HepG2 (cell line): Measurements from ENCODE around the gene TPGS1. TPM values are rescaled to one million over a fixed set of nuclear protein-coding genes. Genes with fewer than 3 reads are reported as not detected.
A peak's percentile ranks its signal among the peaks of the same experiment; 100 is the strongest.

ENCODE experiments used
- ADNP ChIP-seq: sonication (generic); formaldehyde crosslinking; IDR thresholded peaks from 2 replicates; pipeline ENCODE4 v1.4.0; 2020; ENCODE audit warnings: missing genetic modification reagents
- AKNA ChIP-seq: sonication (generic); formaldehyde crosslinking; IDR thresholded peaks from 2 replicates; pipeline ENCODE4 v1.4.0; 2020; ENCODE audit warnings: missing genetic modification reagents, borderline replicate concordance
- ASH2L ChIP-seq: fragments of 300-600, 200-600 bp; sonication (generic); IDR thresholded peaks from 2 replicates; pipeline ENCODE4 v1.7.0; 2017; ENCODE audit warnings: low read depth, mild to moderate bottlenecking, moderate library complexity, mixed read lengths, low read length; ENCODE audit not compliant: insufficient read length
- BRF2 ChIP-seq: sonication (generic); formaldehyde crosslinking; IDR thresholded peaks from 2 replicates; pipeline ENCODE4 v1.8.1; 2022; ENCODE audit warnings: mild to moderate bottlenecking, missing genetic modification reagents
- ELF1 ChIP-seq: sonication (generic); formaldehyde crosslinking; IDR thresholded peaks from 2 replicates; pipeline ENCODE4 v1.4.0; 2020; ENCODE audit warnings: missing genetic modification reagents
- HDAC2 ChIP-seq: sonication (generic); formaldehyde crosslinking; IDR thresholded peaks from 2 replicates; pipeline ENCODE4 v1.4.0; 2020; ENCODE audit warnings: missing genetic modification reagents
- HOXD1 ChIP-seq: sonication (generic); formaldehyde crosslinking; IDR thresholded peaks from 2 replicates; pipeline ENCODE4 v1.5.0; 2020; ENCODE audit warnings: missing genetic modification reagents
- IRF1 ChIP-seq: sonication (generic); formaldehyde crosslinking; IDR thresholded peaks from 2 replicates; pipeline ENCODE4 v1.4.0; 2020; ENCODE audit warnings: low read depth, mild to moderate bottlenecking, missing genetic modification reagents
- KLF12 ChIP-seq: sonication (generic); formaldehyde crosslinking; IDR thresholded peaks from 2 replicates; pipeline ENCODE4 v1.4.0; 2020; ENCODE audit warnings: missing genetic modification reagents, borderline replicate concordance
- NCOA5 ChIP-seq: sonication (generic); formaldehyde crosslinking; IDR thresholded peaks from 2 replicates; pipeline ENCODE4 v1.4.0; 2020; ENCODE audit warnings: missing genetic modification reagents
- PAWR ChIP-seq: sonication (generic); formaldehyde crosslinking; IDR thresholded peaks from 2 replicates; pipeline ENCODE4 v1.4.0; 2020; ENCODE audit warnings: missing genetic modification reagents, mild to moderate bottlenecking, borderline replicate concordance
- RBFOX2 ChIP-seq: fragments of 200-400 bp; formaldehyde crosslinking; IDR thresholded peaks from 2 replicates; pipeline ENCODE4 v1.6.1; 2017; ENCODE audit warnings: low read depth, mild to moderate bottlenecking, low read length
- SRSF4 ChIP-seq: fragments of 200-400 bp; formaldehyde crosslinking; IDR thresholded peaks from one replicate; pipeline ENCODE4 v1.6.1; 2018; ENCODE audit warnings: mild to moderate bottlenecking, low read depth, low read length, moderate library complexity; ENCODE audit not compliant: poor library complexity, severe bottlenecking
- STAT5B ChIP-seq: sonication (generic); formaldehyde crosslinking; IDR thresholded peaks from 2 replicates; pipeline ENCODE4 v1.4.0; 2020; ENCODE audit warnings: missing genetic modification reagents
- THRA ChIP-seq: sonication (generic); formaldehyde crosslinking; IDR thresholded peaks from 2 replicates; pipeline ENCODE4 v1.4.0; 2020; ENCODE audit warnings: missing genetic modification reagents, borderline replicate concordance
- ZBTB3 ChIP-seq: sonication (generic); formaldehyde crosslinking; IDR thresholded peaks from 2 replicates; pipeline ENCODE4 v1.4.0; 2020; ENCODE audit warnings: low read depth, mild to moderate bottlenecking, moderate library complexity, missing genetic modification reagents, borderline replicate concordance
- ZNF468 ChIP-seq: sonication (generic); formaldehyde crosslinking; IDR thresholded peaks from 2 replicates; pipeline ENCODE4 v1.8.0; 2022; ENCODE audit warnings: mild to moderate bottlenecking, moderate library complexity, missing genetic modification reagents
- ZNF891 ChIP-seq: sonication (generic); formaldehyde crosslinking; IDR thresholded peaks from 2 replicates; pipeline ENCODE4 v1.5.0; 2020; ENCODE audit warnings: mild to moderate bottlenecking, missing genetic modification reagents
- polyA plus RNA-seq, 8 experiments: library from polyadenylated mRNA; depleted of rRNA in 3 of 8; stranded (reverse) in 7 of 8; unstranded in 1 of 8; fragments of >200 nt; fragmentation: Illumina TruSeq in 4 of 8; extraction: Trizol in 4 of 8; gene quantifications; 2 replicates each; pipeline versions ENCODE4 v1.2.1 to v1.2.3, GENCODE V29; 2011 to 2016; ENCODE audit warnings: low read depth in 4 of 8, missing spikeins in 1 of 8, mixed read lengths in 1 of 8; ENCODE audit not compliant: insufficient read depth in 1 of 8
- total RNA-seq, 5 experiments: library from RNA; depleted of rRNA; stranded (reverse); fragments of >200 nt; fragmentation: Illumina TruSeq; extraction: Trizol; gene quantifications; 2 replicates each; pipeline ENCODE4 v1.2.3, GENCODE V29; 2016; ENCODE audit warnings: low read depth in 1 of 5

TPGS1 gene
- total and polyA plus RNA-seq, 2 of the 13 experiments (the other 11 are each of a cell fraction or from before 2014, with no cell fraction given), result 1.1 to 6.2 TPM

GRCh38 chr19:532561-533363, 25.5 kb downstream of the TPGS1 start (continued):
- TF ChIP-seq AKNA (CRISPR knock-in tag), result no peak
- 0 out of 2 replicates have a peak, but pooled peaks have one; percentile 31 for TF ChIP-seq ZBTB3 (CRISPR knock-in tag)
- TF ChIP-seq PAWR (CRISPR knock-in tag), result no peak
- no peak for TF ChIP-seq ZNF891 (CRISPR knock-in tag)
- TF ChIP-seq HDAC2, result 0 out of 2 replicates have a peak, but pooled peaks have one; percentile 32
- TF ChIP-seq IRF1, result no peak
- TF ChIP-seq ZNF468 (CRISPR knock-in tag), result no peak
- no peak for TF ChIP-seq ADNP
- 0 out of 2 replicates have a peak, but pooled peaks have one; percentile 5 for TF ChIP-seq HOXD1 (CRISPR knock-in tag)
- TF ChIP-seq THRA (CRISPR knock-in tag), result no peak
- no peak for TF ChIP-seq SRSF4
- 0 out of 2 replicates have a peak, but pooled peaks have one; percentile 47 for TF ChIP-seq KLF12 (CRISPR knock-in tag)
- TF ChIP-seq ELF1 (CRISPR knock-in tag), result peak; percentile 53; the same call in 1 of the 2 replicates
- no peak for TF ChIP-seq BRF2 (CRISPR knock-in tag)
- peak; percentile 58 for TF ChIP-seq RBFOX2
- TF ChIP-seq NCOA5 (CRISPR knock-in tag), result no peak
- TF ChIP-seq ASH2L, result peak; percentile 37
- TF ChIP-seq STAT5B (CRISPR knock-in tag), result no peak
